Central memory CD8-positive, alpha-beta T cell (primary cell): ENCODE results near the gene ACCSL.

ENCODE experiments used
- ATAC-seq: fragments of 150-1000 bp; cut with Tn5 transposase; replicated peaks from 2 replicates; pipeline ENCODE4 v1.10.0; 2022; ENCODE audit warnings: mild to moderate bottlenecking, moderate FRiP score, moderate number of reproducible peaks; ENCODE audit not compliant: poor library complexity, severe bottlenecking; ENCODE audit errors: extremely low read depth
- DNase-seq, 2 donors: peaks; one replicate each; pipeline ENCODE4 v3.0.0; 2021; ENCODE audit warnings: low spot score in 2 of 2
- H3K27ac Mint-ChIP-seq: one replicate; pipeline ENCODE4 v1.8.0; 2022; ENCODE audit warnings: low read depth, mild to moderate bottlenecking, moderate library complexity, mixed read lengths
- H3K27me3 Mint-ChIP-seq: one replicate; pipeline ENCODE4 v1.8.0; 2022; ENCODE audit warnings: mixed read lengths
- H3K36me3 Mint-ChIP-seq: one replicate; pipeline ENCODE4 v1.8.0; 2022; ENCODE audit warnings: mild to moderate bottlenecking, moderate library complexity, mixed read lengths; ENCODE audit not compliant: insufficient read depth
- H3K4me1 Mint-ChIP-seq: one replicate; pipeline ENCODE4 v1.8.0; 2022; ENCODE audit warnings: mixed read lengths
- H3K4me3 Mint-ChIP-seq: one replicate; pipeline ENCODE4 v1.8.0; 2022; ENCODE audit warnings: mild to moderate bottlenecking, moderate library complexity, mixed read lengths
- H3K9me3 Mint-ChIP-seq: one replicate; pipeline ENCODE4 v1.8.0; 2022; ENCODE audit warnings: mixed read lengths

Gene ACCSL

DNA sequence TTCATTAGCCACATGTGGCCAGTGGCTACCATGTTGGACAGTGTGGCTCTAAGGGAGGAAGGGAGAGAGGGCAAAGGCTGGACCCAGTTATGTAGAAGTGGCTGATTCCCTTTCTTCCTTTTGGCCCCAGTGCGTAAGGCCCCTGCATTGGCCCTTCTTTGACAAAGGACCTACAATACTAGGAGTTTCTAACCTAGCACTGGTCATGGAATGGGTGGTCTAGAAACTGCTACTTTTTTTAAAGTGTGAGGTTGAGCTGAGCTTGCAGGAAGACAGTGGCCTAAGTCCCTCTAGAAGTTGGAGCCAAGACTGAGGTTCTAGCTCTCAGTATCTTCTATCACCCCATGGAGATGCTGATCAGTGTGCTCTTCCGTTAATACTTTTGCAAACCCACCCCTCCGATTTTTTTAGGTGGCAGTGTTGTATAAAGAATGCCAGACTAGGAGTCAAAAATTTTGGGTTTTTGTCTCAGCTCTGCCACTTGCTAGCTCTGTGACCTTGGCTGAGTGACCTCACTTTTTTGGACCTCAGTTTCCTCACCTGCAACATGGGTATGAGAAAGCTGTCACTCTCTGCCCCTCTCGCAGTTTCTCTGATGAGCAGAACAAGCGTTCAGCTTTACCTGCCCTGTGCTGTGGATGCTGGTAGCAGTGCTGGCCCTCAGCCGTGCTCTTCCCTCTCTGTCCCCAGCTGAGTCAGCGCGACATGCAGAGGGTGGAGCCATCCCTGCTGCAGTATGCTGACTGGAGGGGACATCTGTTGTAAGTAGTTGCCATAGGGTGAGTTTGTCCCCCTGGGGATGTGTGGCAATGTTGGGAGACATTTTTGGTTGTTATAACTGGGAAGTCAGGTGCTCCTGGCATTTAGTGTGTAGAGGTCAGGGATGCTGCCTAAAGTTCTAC, 25.2 kb downstream of the ACCSL start:
- ATAC-seq (no peak), DNase-seq (no peak)
- Mint-ChIP-seq H3K27me3 (no peaks in the 10 kb centered on the region), H3K4me1 (peaks cover 7% of the 10 kb centered on the region), H3K9me3 (no peaks in the 10 kb centered on the region), H3K4me3 (no peak overlapping the region), H3K27ac (no peak overlapping the region), H3K36me3 (peaks cover 7% of the 10 kb centered on the region)

DNA sequence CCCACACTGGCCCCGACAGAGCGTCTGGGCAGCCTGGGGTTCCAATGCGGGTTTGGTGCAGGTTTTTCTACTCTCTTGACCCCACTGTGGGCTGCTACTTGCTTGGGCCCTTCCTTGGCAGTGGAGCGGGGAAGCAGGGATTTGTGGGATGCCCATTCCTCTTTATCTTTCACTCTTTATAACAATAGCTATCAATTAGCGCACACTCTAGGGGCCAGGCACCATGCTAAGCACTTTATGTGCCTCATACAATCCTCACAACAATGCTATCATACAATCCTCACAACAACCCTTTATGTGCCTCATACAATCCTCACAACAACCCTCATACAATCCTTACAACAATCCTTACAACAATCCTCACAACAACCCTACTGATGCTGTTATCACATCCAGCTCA, 31.0 kb downstream of the ACCSL start:
- Mint-ChIP-seq H3K27me3 (no peaks in the 10 kb centered on the region), H3K9me3 (no peaks in the 10 kb centered on the region), H3K4me3 (no peak overlapping the region), H3K36me3 (peaks cover 5% of the 10 kb centered on the region), H3K4me1 (no peaks in the 10 kb centered on the region), H3K27ac (no peak overlapping the region)
- DNase-seq: no peak
- no peak for ATAC-seq

- Mint-ChIP-seq H3K4me1 (no peaks in the 10 kb centered on the region), H3K27ac (no peak overlapping the region), H3K27me3 (no peaks in the 10 kb centered on the region), H3K9me3 (no peaks in the 10 kb centered on the region), H3K36me3 (peaks cover 5% of the 10 kb centered on the region), H3K4me3 (no peak overlapping the region)
- ATAC-seq: no peak
- no peak for DNase-seq
Measured at GRCh38 chr11:44079376-44079775, 31.6 kb downstream of the ACCSL start.

GRCh38 chr11:44080951-44081350, 33.2 kb downstream of the ACCSL start:
- ATAC-seq (no peak), DNase-seq (no peak)
- no peak overlapping the region for H3K27ac Mint-ChIP-seq
- no peaks in the 10 kb centered on the region for H3K4me1 Mint-ChIP-seq
- peaks cover 6% of the 10 kb centered on the region for H3K9me3 Mint-ChIP-seq
- H3K27me3 Mint-ChIP-seq: no peaks in the 10 kb centered on the region
- H3K4me3 Mint-ChIP-seq: no peak overlapping the region
- peaks cover 3% of the 10 kb centered on the region for H3K36me3 Mint-ChIP-seq

GRCh38 chr11:44082645-44083044, 34.9 kb downstream of the ACCSL start:
- Mint-ChIP-seq H3K4me3 (no peak overlapping the region), H3K27me3 (no peaks in the 10 kb centered on the region), H3K27ac (no peak overlapping the region), H3K36me3 (no peaks in the 10 kb centered on the region), H3K4me1 (no peaks in the 10 kb centered on the region), H3K9me3 (peaks cover 6% of the 10 kb centered on the region)
- ATAC-seq (no peak), DNase-seq (no peak)

DNA sequence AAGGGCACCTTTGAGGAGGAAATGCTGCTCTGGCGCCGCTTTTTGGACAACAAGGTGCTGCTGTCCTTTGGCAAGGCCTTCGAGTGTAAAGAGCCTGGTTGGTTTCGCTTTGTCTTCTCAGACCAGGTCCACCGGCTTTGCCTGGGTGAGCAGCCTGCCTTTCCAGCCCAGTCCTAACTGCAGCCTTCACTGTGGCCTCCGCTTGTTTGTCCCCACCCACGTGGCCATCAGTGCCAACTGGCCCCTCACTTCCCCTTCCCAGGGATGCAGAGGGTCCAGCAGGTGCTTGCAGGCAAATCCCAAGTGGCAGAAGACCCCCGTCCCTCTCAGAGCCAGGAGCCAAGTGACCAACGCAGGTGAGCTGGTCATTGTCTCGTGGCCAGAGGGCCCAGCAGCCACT, 35.7 kb downstream of the ACCSL start:
- Mint-ChIP-seq H3K27me3 (no peaks in the 10 kb centered on the region), H3K27ac (no peak overlapping the region), H3K36me3 (no peaks in the 10 kb centered on the region), H3K4me3 (no peak overlapping the region), H3K9me3 (peaks cover 6% of the 10 kb centered on the region), H3K4me1 (no peaks in the 10 kb centered on the region)
- DNase-seq (no peak), ATAC-seq (no peak)

- Mint-ChIP-seq H3K9me3 (peaks cover 6% of the 10 kb centered on the region), H3K36me3 (no peaks in the 10 kb centered on the region), H3K4me3 (no peak overlapping the region), H3K27ac (no peak overlapping the region), H3K4me1 (no peaks in the 10 kb centered on the region), H3K27me3 (no peaks in the 10 kb centered on the region)
- ATAC-seq (no peak), DNase-seq (no peak)
Measured at GRCh38 chr11:44083906-44084305, 36.1 kb downstream of the ACCSL start.

DNA sequence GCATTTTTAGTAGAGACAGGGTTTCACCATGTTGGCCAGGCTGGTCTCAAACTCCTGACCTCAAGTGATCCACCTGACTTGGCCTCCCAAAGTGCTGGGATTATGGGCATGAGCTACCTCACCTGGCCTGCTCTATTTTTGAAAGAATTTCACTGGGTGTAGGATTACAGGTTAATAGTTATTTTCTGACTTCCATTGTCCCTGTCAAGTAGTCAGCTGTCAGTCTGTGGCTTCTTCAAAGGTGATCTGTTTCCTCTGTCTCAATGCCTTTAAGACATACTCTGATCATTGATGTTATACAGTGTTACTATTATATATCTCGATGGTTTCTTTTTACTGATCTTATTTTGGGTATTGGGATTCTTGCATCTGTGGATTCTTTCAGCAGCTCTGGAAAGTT, 37.5 kb downstream of the ACCSL start:
- Mint-ChIP-seq H3K36me3 (no peaks in the 10 kb centered on the region), H3K4me3 (no peak overlapping the region), H3K27ac (no peak overlapping the region), H3K27me3 (no peaks in the 10 kb centered on the region), H3K9me3 (peaks cover 6% of the 10 kb centered on the region), H3K4me1 (no peaks in the 10 kb centered on the region)
- DNase-seq (no peak), ATAC-seq (no peak)

GRCh38 chr11:44088377-44088776, 40.6 kb downstream of the ACCSL start:
- Mint-ChIP-seq H3K9me3 (peaks cover 6% of the 10 kb centered on the region), H3K4me3 (no peak overlapping the region), H3K27me3 (no peaks in the 10 kb centered on the region), H3K4me1 (no peaks in the 10 kb centered on the region), H3K27ac (no peak overlapping the region), H3K36me3 (no peaks in the 10 kb centered on the region)
- ATAC-seq (no peak), DNase-seq (no peak)

- Mint-ChIP-seq H3K27ac (no peak overlapping the region), H3K36me3 (no peaks in the 10 kb centered on the region), H3K4me1 (no peaks in the 10 kb centered on the region), H3K9me3 (peaks cover 6% of the 10 kb centered on the region), H3K27me3 (no peaks in the 10 kb centered on the region), H3K4me3 (no peak overlapping the region)
- ATAC-seq: no peak
- DNase-seq: no peak
Measured at GRCh38 chr11:44088871-44089270, 41.1 kb downstream of the ACCSL start.

GRCh38 chr11:44090539-44090938, 42.8 kb downstream of the ACCSL start:
- peaks cover 3% of the 10 kb centered on the region for H3K9me3 Mint-ChIP-seq

GRCh38 chr11:44094260-44094868, 46.6 kb downstream of the ACCSL start:
- Mint-ChIP-seq H3K27ac (no peak overlapping the region), H3K36me3 (peaks cover 6% of the 10 kb centered on the region)
- peak; percentile 55 to 59 for DNase-seq

More at GRCh38 chr11:44090539-44090938, 42.8 kb downstream of the ACCSL start:
- H3K4me1 Mint-ChIP-seq: peaks cover 12% of the 10 kb centered on the region
- ATAC-seq (no peak), DNase-seq (no peak)
- H3K4me3 Mint-ChIP-seq: no peak overlapping the region
- no peak overlapping the region for H3K27ac Mint-ChIP-seq
- H3K27me3 Mint-ChIP-seq: no peaks in the 10 kb centered on the region
- H3K36me3 Mint-ChIP-seq: peaks cover 2% of the 10 kb centered on the region

More at GRCh38 chr11:44094260-44094868, 46.6 kb downstream of the ACCSL start:
- peak; percentile 29 for ATAC-seq
- Mint-ChIP-seq H3K27me3 (no peaks in the 10 kb centered on the region), H3K4me1 (peaks cover 31% of the 10 kb centered on the region), H3K9me3 (no peaks in the 10 kb centered on the region), H3K4me3 (peak overlapping the region; percentile 37)
